HG02623 (cell line): ENCODE data around the gene NUP210.

Experiments used
- ATAC-seq: cut with Tn5 transposase; IDR thresholded peaks from one replicate; pipeline ENCODE4 v1.9.1; 2021; ENCODE audit warnings: moderate library complexity; ENCODE audit not compliant: unreplicated experiment

Gene NUP210

DNA sequence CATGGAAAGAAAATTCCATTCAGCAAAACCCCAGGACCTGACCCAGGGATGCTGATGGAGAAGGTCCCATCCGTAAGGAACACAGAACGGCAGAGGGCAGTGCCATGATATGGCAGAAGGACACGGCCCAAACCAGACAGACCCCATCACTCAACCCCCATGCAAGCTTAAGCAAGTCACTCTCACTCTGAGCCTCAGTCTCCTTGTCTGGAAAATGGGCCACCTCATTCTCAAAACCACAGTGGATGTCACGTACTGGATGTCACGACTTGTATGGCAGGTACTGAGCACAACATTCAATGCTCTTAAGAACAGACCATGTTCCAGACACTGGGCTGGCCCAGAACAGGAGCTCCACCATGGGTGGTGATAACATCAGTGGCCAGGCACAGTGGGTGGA, 90.4 kb downstream of the NUP210 start:
- no peak for ATAC-seq

DNA sequence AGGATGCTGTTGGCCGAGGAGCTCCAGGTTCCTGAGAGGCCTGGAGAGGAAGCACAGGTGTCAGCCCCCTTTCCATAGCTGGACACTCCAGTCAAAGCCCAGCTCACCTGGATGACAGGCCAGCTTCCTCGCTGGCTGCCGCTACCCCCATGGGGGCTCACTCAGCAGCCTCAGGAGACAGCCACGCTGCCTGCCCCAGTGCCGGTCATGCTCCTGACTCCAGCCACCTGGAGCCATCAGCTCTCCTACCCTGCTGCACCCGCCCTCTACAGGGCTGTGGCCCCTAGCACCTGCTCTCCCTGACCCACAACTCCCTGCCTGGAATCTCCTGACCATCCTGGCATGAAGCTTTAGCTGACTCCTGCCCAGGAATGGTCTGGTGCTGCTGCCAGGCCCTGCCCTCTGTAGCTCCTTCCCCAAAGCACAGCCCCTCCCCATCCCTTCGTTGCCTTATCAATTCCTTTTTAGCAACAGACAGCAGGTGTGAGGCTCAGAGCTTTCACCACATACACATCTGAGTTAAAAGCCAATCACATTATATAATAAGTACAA, 94.2 kb downstream of the NUP210 start:
- ATAC-seq, result no peak

DNA sequence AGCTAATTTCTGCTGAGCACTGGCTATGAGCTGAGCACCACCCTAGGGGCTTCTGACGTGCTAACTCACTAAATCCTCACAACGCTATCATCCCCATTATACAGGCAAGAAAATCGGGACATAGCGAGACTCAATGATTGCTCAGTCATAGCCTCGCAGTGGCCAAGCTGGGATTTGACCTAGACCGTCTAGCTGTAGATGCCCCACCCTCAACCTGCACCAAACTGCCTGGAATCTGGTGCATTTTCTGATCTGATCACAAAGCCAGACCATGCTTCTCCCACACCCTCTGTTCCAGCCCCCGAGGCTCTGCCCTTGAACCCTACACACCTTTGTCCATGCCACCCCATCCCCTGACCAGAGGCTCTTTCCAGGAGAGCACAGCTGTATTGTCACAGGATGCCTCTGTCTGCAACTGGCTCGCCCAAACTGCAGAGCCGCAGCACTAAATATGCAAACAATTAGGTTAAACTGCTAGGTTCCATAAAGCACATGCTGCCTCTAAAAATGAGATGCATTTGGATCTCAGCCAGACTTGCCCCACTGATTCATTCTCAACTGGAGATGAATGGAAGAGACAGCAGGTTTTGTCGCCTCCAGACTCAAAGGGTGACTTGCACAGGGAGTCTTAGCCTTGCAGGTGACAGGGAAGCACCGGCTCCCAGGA, 95.2 kb downstream of the NUP210 start:
- ATAC-seq, result no peak

DNA sequence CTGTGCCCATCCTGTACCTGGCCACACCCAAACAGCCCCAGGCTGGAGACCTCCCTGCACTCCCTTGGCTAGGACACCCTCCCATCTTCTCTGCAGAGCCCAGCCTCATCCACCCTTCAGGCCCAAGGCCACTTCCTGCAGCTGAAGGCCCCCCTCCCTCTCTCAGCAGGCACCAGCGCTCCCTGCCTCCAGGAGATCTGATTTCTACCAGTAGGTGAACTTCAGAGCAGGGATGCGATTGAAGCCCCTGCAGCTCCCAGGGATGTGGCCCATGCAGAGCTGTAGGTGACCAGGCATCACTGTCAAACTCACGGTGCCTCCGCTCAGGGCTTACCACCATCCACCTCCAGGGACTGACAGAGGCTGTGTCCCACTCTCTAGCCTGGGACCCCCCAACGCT, 96.3 kb downstream of the NUP210 start:
- ATAC-seq, result no peak

GRCh38 chr3:13322324-13322723, 97.8 kb downstream of the NUP210 start:
- ATAC-seq, result no peak

- ATAC-seq, result no peak
Observed at GRCh38 chr3:13319564-13320220, 100.4 kb downstream of the NUP210 start.

GRCh38 chr3:13318626-13319470, 101.3 kb downstream of the NUP210 start:
- no peak for ATAC-seq

- ATAC-seq, result no peak
Observed at GRCh38 chr3:13317596-13318320, 102.4 kb downstream of the NUP210 start.

- no peak for ATAC-seq
Observed at GRCh38 chr3:13316603-13317002, 103.5 kb downstream of the NUP210 start.

GRCh38 chr3:13314877-13315276, 105.2 kb downstream of the NUP210 start:
- ATAC-seq, result no peak

DNA sequence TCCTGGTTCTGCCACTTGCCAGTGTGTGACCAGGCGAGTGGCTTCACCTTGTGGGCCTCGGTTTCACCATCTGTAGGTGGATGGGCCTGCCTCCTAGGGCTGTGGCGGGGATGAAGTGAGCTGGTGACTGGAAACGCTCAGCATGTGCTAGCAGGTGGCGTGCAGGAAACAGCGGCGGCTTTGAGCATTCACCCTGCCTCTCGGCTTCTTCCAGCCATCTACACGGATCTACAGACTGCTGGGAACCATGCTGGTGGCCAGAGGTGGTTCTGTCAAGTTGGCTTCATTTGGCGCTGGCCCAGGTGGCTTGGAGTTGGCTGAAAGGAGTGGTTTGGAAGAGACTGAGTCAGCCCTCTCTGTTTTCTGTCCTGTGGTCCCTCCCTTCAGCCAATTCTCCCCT, 106.3 kb downstream of the NUP210 start:
- no peak for ATAC-seq

GRCh38 chr3:13309004-13309403, 111.1 kb downstream of the NUP210 start:
- no peak for ATAC-seq

DNA sequence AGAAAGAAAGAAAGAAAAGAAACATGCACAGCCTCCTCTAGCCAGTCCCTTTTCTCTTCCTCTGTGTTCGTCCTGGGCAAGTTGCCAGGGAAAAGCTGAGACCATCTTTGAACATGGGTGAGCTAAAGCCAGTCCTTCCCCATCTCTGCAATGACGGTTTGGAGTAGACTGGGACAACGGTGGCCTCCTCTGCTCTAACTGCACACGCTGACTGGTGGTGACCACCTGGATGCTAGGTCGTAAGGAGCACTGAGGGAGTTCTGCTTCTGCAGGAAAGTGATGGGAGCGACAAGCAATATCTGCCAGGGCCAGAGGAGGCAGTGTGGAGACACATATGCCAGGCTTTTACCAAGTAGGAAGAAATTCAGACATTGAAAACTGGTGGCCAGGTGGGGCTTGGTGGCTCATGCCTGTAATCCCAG, 111.7 kb downstream of the NUP210 start:
- ATAC-seq, result peak; percentile 60

- no peak for ATAC-seq
Observed at GRCh38 chr3:13307041-13307440, 113.1 kb downstream of the NUP210 start.

GRCh38 chr3:13305623-13306022, 114.5 kb downstream of the NUP210 start:
- no peak for ATAC-seq

DNA sequence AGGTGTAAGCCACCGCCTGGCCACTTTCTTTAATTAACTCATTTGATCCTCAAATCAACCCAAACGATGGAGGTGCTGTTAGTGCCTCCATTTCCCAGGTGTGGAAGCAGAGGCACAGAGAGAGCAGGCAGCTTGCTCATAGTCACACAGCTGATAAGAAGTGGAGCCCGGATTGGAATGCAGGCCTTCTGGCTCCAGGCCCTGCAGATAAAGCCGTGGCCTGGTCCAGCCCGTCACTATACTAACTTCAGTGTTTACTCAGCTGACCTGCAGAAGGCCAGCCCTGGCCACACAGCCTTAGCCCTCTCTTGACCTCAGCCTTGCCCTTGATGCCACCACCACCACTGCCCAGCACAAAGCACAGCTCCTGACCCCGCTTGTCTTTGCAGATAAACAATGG, 116.7 kb downstream of the NUP210 start:
- no peak for ATAC-seq

DNA sequence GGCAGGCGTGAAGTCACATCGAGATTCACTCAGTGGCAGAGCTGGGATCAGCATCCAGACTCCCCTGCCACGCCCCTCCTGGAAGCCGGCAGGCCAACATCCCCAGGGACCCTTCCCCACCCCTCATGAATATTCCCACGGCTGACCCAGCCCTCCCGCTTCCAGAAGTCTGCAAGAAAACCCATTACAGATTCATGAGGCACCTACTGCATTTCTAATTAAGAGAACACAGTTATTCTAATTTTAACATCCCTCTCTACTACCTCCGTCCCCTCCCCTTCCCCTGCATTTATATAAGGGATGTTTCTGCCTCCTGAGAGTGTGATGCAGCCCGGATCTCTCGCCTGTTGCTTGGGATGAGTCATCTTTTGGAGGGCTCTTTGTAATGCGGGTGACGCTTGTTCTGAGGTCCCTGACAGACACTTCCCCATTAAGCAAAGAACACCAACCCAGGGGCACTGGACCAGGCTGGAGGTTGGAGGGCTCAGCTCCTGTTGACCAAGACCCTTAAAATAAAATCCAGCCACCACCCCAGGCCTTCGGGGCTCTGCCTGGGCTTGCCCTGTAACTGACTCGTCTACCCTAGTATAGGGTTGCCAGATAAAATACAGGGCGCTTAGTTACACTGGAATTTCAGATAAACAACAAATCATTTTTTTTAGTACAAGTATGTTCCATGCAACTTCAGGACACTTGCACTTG, 118.7 kb downstream of the NUP210 start:
- ATAC-seq, result no peak

GRCh38 chr3:13300546-13301285, 119.4 kb downstream of the NUP210 start:
- ATAC-seq, result no peak

GRCh38 chr3:13299531-13300155, 120.5 kb downstream of the NUP210 start:
- ATAC-seq, result no peak
